ENCODE results near the gene TMPRSS9.
A peak's percentile ranks its signal among the peaks of the same experiment; 100 is the strongest.
"Not testable (repeated sequence)": the region's sequence is repeated elsewhere in the genome, so short reads cannot be mapped to it uniquely, and the experiment has no call there.

TMPRSS9 gene

GRCh38 chr19:2453431-2454025 lies 93.5 kb downstream of the TMPRSS9 start:
- Histone ChIP-seq H3K4me1 (ENCODE audit: control insufficient read depth, insufficient read depth, low read length) (no peaks in the 10 kb centered on the region), H3K27me3 (ENCODE audit: control insufficient read depth, insufficient read depth, low read length) (no peaks in the 10 kb centered on the region), H3K4me3 (ENCODE audit: low read length) (no peak overlapping the region), H3K9ac (ENCODE audit: low read length) (no peak overlapping the region), H3K27ac (ENCODE audit: low read depth, low read length) (no peak overlapping the region), H3K36me3 (ENCODE audit: control insufficient read depth, insufficient read depth, low read length) (no peaks in the 10 kb centered on the region)

- Histone ChIP-seq H3K27me3 (ENCODE audit: control insufficient read depth, insufficient read depth, low read length) (no peaks in the 10 kb centered on the region), H3K4me3 (ENCODE audit: low read length) (no peak overlapping the region), H3K4me1 (ENCODE audit: control insufficient read depth, insufficient read depth, low read length) (no peaks in the 10 kb centered on the region), H3K27ac (ENCODE audit: low read depth, low read length) (no peak overlapping the region), H3K36me3 (ENCODE audit: control insufficient read depth, insufficient read depth, low read length) (no peaks in the 10 kb centered on the region), H3K9ac (ENCODE audit: low read length) (no peak overlapping the region)
Measured at GRCh38 chr19:2454199-2454961, 94.3 kb downstream of the TMPRSS9 start.

GRCh38 chr19:2454962-2455850 lies 95.1 kb downstream of the TMPRSS9 start:
- Histone ChIP-seq H3K27me3 (ENCODE audit: control insufficient read depth, insufficient read depth, low read length) (no peaks in the 10 kb centered on the region), H3K4me1 (ENCODE audit: control insufficient read depth, insufficient read depth, low read length) (no peaks in the 10 kb centered on the region), H3K36me3 (ENCODE audit: control insufficient read depth, insufficient read depth, low read length) (no peaks in the 10 kb centered on the region), H3K9ac (ENCODE audit: low read length) (peak overlapping the region; percentile 16), H3K4me3 (ENCODE audit: low read length) (peak overlapping the region; percentile 80), H3K27ac (ENCODE audit: low read depth, low read length) (no peak overlapping the region)

- Histone ChIP-seq H3K4me1 (ENCODE audit: control insufficient read depth, insufficient read depth, low read length) (no peaks in the 10 kb centered on the region), H3K9ac (ENCODE audit: low read length) (peak overlapping the region; percentile 16), H3K4me3 (ENCODE audit: low read length) (peak overlapping the region; percentile 80), H3K27ac (ENCODE audit: low read depth, low read length) (no peak overlapping the region), H3K27me3 (ENCODE audit: control insufficient read depth, insufficient read depth, low read length) (no peaks in the 10 kb centered on the region), H3K36me3 (ENCODE audit: control insufficient read depth, insufficient read depth, low read length) (no peaks in the 10 kb centered on the region)
Measured at GRCh38 chr19:2455851-2456570, 95.9 kb downstream of the TMPRSS9 start.

- Histone ChIP-seq H3K4me3 (ENCODE audit: low read length) (peak overlapping the region; percentile 62), H3K27ac (ENCODE audit: low read depth, low read length) (peak overlapping the region; percentile 27), H3K36me3 (ENCODE audit: control insufficient read depth, insufficient read depth, low read length) (no peaks in the 10 kb centered on the region), H3K9ac (ENCODE audit: low read length) (no peak overlapping the region), H3K27me3 (ENCODE audit: control insufficient read depth, insufficient read depth, low read length) (no peaks in the 10 kb centered on the region), H3K4me1 (ENCODE audit: control insufficient read depth, insufficient read depth, low read length) (no peaks in the 10 kb centered on the region)
Measured at GRCh38 chr19:2457394-2458037, 97.5 kb downstream of the TMPRSS9 start.

- H3K27ac ChIP-seq (ENCODE audit: low read depth, low read length), result no peak overlapping the region
- H3K27me3 ChIP-seq (ENCODE audit: control insufficient read depth, insufficient read depth, low read length), result peaks cover 2% of the 10 kb centered on the region
- no peaks in the 10 kb centered on the region for H3K4me1 ChIP-seq (ENCODE audit: control insufficient read depth, insufficient read depth, low read length)
Measured at GRCh38 chr19:2458054-2458453, 98.0 kb downstream of the TMPRSS9 start.

GRCh38 chr19:2458776-2459175 lies 98.7 kb downstream of the TMPRSS9 start:
- H3K27me3 ChIP-seq (ENCODE audit: control insufficient read depth, insufficient read depth, low read length); H3K27ac ChIP-seq (ENCODE audit: low read depth, low read length); H3K9ac ChIP-seq (ENCODE audit: low read length); H3K4me1 ChIP-seq (ENCODE audit: control insufficient read depth, insufficient read depth, low read length); H3K4me3 ChIP-seq (ENCODE audit: low read length); H3K36me3 ChIP-seq (ENCODE audit: control insufficient read depth, insufficient read depth, low read length): not testable (repeated sequence)

More at GRCh38 chr19:2458054-2458453, 98.0 kb downstream of the TMPRSS9 start:
- Histone ChIP-seq H3K4me3 (ENCODE audit: low read length) (no peak overlapping the region), H3K9ac (ENCODE audit: low read length) (no peak overlapping the region), H3K36me3 (ENCODE audit: control insufficient read depth, insufficient read depth, low read length) (no peaks in the 10 kb centered on the region)

- Histone ChIP-seq H3K27ac (ENCODE audit: low read depth, low read length) (no peak overlapping the region), H3K27me3 (ENCODE audit: control insufficient read depth, insufficient read depth, low read length) (peaks cover 2% of the 10 kb centered on the region), H3K4me3 (ENCODE audit: low read length) (no peak overlapping the region), H3K4me1 (ENCODE audit: control insufficient read depth, insufficient read depth, low read length) (no peaks in the 10 kb centered on the region), H3K9ac (ENCODE audit: low read length) (no peak overlapping the region), H3K36me3 (ENCODE audit: control insufficient read depth, insufficient read depth, low read length) (no peaks in the 10 kb centered on the region)
Measured at GRCh38 chr19:2460245-2460644, 100.2 kb downstream of the TMPRSS9 start.

- Histone ChIP-seq H3K4me3 (ENCODE audit: low read length) (peak overlapping the region; percentile 73), H3K4me1 (ENCODE audit: control insufficient read depth, insufficient read depth, low read length) (no peaks in the 10 kb centered on the region), H3K9ac (ENCODE audit: low read length) (peak overlapping the region; percentile 27), H3K27ac (ENCODE audit: low read depth, low read length) (no peak overlapping the region), H3K36me3 (ENCODE audit: control insufficient read depth, insufficient read depth, low read length) (no peaks in the 10 kb centered on the region), H3K27me3 (ENCODE audit: control insufficient read depth, insufficient read depth, low read length) (peaks cover 2% of the 10 kb centered on the region)
Measured at GRCh38 chr19:2461751-2462634, 101.9 kb downstream of the TMPRSS9 start.

- Histone ChIP-seq H3K4me3 (ENCODE audit: low read length) (peak overlapping the region; percentile 73), H3K4me1 (ENCODE audit: control insufficient read depth, insufficient read depth, low read length) (no peaks in the 10 kb centered on the region), H3K27ac (ENCODE audit: low read depth, low read length) (no peak overlapping the region), H3K27me3 (ENCODE audit: control insufficient read depth, insufficient read depth, low read length) (peaks cover 2% of the 10 kb centered on the region), H3K36me3 (ENCODE audit: control insufficient read depth, insufficient read depth, low read length) (no peaks in the 10 kb centered on the region), H3K9ac (ENCODE audit: low read length) (no peak overlapping the region)
Measured at GRCh38 chr19:2462635-2463421, 102.8 kb downstream of the TMPRSS9 start.
